Parathyroid adenoma (tissue), 2 donors: Measurements from ENCODE around the gene CLEC1A.

Experiments
- H2AFZ ChIP-seq: fragments of 300-600 bp; sonication (generic); one replicate; pipeline ENCODE4 v1.7.0; 2017; ENCODE audit warnings: antibody characterized with exemption, mild to moderate bottlenecking
- H3K27ac ChIP-seq: fragments of 300-600 bp; sonication (generic); one replicate; pipeline ENCODE4 v1.7.0; 2017
- H3K27me3 ChIP-seq: fragments of 300-600 bp; sonication (generic); one replicate; pipeline ENCODE4 v1.7.0; 2017; ENCODE audit warnings: low read length; ENCODE audit not compliant: control insufficient read depth, insufficient read depth
- H3K36me3 ChIP-seq: fragments of 300-600 bp; sonication (generic); one replicate; pipeline ENCODE4 v1.7.0; 2017; ENCODE audit warnings: low read length; ENCODE audit not compliant: control insufficient read depth, insufficient read depth
- H3K4me1 ChIP-seq: fragments of 300-600 bp; sonication (generic); one replicate; pipeline ENCODE4 v1.7.0; 2017; ENCODE audit warnings: control low read depth
- H3K4me2 ChIP-seq: fragments of 300-600 bp; sonication (generic); one replicate; pipeline ENCODE4 v1.7.0; 2017; ENCODE audit warnings: low read length
- H3K4me3 ChIP-seq: fragments of 300-600 bp; sonication (generic); one replicate; pipeline ENCODE4 v1.7.0; 2017; ENCODE audit warnings: low read depth, low read length
- H3K79me2 ChIP-seq: fragments of 300-600 bp; sonication (generic); one replicate; pipeline ENCODE4 v1.7.0; 2017; ENCODE audit warnings: control low read depth
- H3K9ac ChIP-seq: fragments of 300-600 bp; sonication (generic); one replicate; pipeline ENCODE4 v1.7.0; 2017; ENCODE audit warnings: mild to moderate bottlenecking
- H3K9me3 ChIP-seq: fragments of 300-600 bp; sonication (generic); one replicate; pipeline ENCODE4 v1.7.0; 2017; ENCODE audit warnings: low read length; ENCODE audit not compliant: control insufficient read depth
- CTCF ChIP-seq: fragments of 300-600 bp; sonication (generic); IDR thresholded peaks from one replicate; pipeline ENCODE4 v1.7.0; 2017; ENCODE audit warnings: antibody characterized with exemption, mild to moderate bottlenecking
- donor health status: primary hyperparathyroidism.

Gene CLEC1A

GRCh38 chr12:10136637-10137205, 37.9 kb upstream of the CLEC1A start:
- no peaks in the 10 kb centered on the region for H3K4me1 ChIP-seq
- no peak overlapping the region for H2AFZ ChIP-seq
- H3K9me3 ChIP-seq: no peaks in the 10 kb centered on the region
- H3K4me3 ChIP-seq: no peak overlapping the region
- H3K27ac ChIP-seq: no peak overlapping the region
- H3K9ac ChIP-seq: no peak overlapping the region
- no peaks in the 10 kb centered on the region for H3K36me3 ChIP-seq
- no peaks in the 10 kb centered on the region for H3K79me2 ChIP-seq
- no peak for TF ChIP-seq CTCF
- H3K4me2 ChIP-seq: no peak overlapping the region
- H3K27me3 ChIP-seq: no peaks in the 10 kb centered on the region

- TF ChIP-seq CTCF: no peak
- Histone ChIP-seq H3K9ac (no peak overlapping the region), H2AFZ (no peak overlapping the region)
Observed at GRCh38 chr12:10135126-10135525, 36.3 kb upstream of the CLEC1A start.

GRCh38 chr12:10132850-10133370, 34.1 kb upstream of the CLEC1A start:
- Histone ChIP-seq H3K4me3 (no peak overlapping the region), H3K4me1 (no peaks in the 10 kb centered on the region), H3K9me3 (no peaks in the 10 kb centered on the region), H3K9ac (no peak overlapping the region), H3K79me2 (no peaks in the 10 kb centered on the region), H3K27me3 (no peaks in the 10 kb centered on the region), H3K36me3 (no peaks in the 10 kb centered on the region), H2AFZ (no peak overlapping the region), H3K27ac (no peak overlapping the region), H3K4me2 (no peak overlapping the region)
- no peak for TF ChIP-seq CTCF

More at GRCh38 chr12:10135126-10135525, 36.3 kb upstream of the CLEC1A start:
- Histone ChIP-seq H3K27me3 (no peaks in the 10 kb centered on the region), H3K79me2 (no peaks in the 10 kb centered on the region), H3K36me3 (no peaks in the 10 kb centered on the region), H3K4me1 (no peaks in the 10 kb centered on the region), H3K27ac (no peak overlapping the region), H3K4me2 (no peak overlapping the region), H3K9me3 (no peaks in the 10 kb centered on the region), H3K4me3 (no peak overlapping the region)

- H3K27me3 ChIP-seq: no peaks in the 10 kb centered on the region
- H2AFZ ChIP-seq: no peak overlapping the region
- H3K9me3 ChIP-seq: no peaks in the 10 kb centered on the region
- H3K27ac ChIP-seq: no peak overlapping the region
- H3K4me2 ChIP-seq: no peak overlapping the region
- no peak overlapping the region for H3K4me3 ChIP-seq
- H3K9ac ChIP-seq: no peak overlapping the region
- no peaks in the 10 kb centered on the region for H3K4me1 ChIP-seq
- H3K36me3 ChIP-seq: no peaks in the 10 kb centered on the region
- no peaks in the 10 kb centered on the region for H3K79me2 ChIP-seq
- TF ChIP-seq CTCF: no peak
Observed at GRCh38 chr12:10131111-10131690, 32.4 kb upstream of the CLEC1A start.

- H3K9ac ChIP-seq: no peak within 1 kb of the TSS
- H3K36me3 ChIP-seq: no peaks in the 10 kb centered on the region
Observed at GRCh38 chr12:10130042-10130441, 31.3 kb upstream of the CLEC1A start, which contains the start of gene CLEC7A. CLEC7A (minus strand) TSS chr12:10130199; CDS start chr12:10130082, 117 bp downstream.

More at GRCh38 chr12:10130042-10130441, 31.3 kb upstream of the CLEC1A start, which contains the start of gene CLEC7A:
- H3K4me3 ChIP-seq: no peak within 1 kb of the TSS
- peak within 1 kb of the TSS; percentile 34 for H3K27ac ChIP-seq
- H3K79me2 ChIP-seq: no peaks in the 10 kb centered on the region
- H3K27me3 ChIP-seq: no peaks in the 10 kb centered on the region
- no peaks in the 10 kb centered on the region for H3K9me3 ChIP-seq
- H2AFZ ChIP-seq: no peak within 1 kb of the TSS
- no peaks in the 10 kb centered on the region for H3K4me1 ChIP-seq
- no peak within 1 kb of the TSS for H3K4me2 ChIP-seq
- no peak for TF ChIP-seq CTCF
